Adrenal gland (tissue), 5 donors: ENCODE measurements around the gene KCNK2.

Source experiments
- POLR2A ChIP-seq, 2 donors: fragments of 450-650 bp; IDR thresholded peaks; one replicate each; pipeline ENCODE4 v1.6.1; 2017; ENCODE audit warnings: antibody characterized with exemption in 2 of 2, mild to moderate bottlenecking in 2 of 2, moderate library complexity in 1 of 2
- TF ChIP-seq, protein P1 (sequence below), 6 experiments: fragments of 450-650 bp in 4 of 6; fragments of 200-600 bp in 2 of 6; sonication (generic) in 1 of 6; IDR thresholded peaks; 1 replicate in 5 of 6; 2 replicates in 1 of 6; pipeline versions ENCODE4 v1.5.1 to v1.8.0; 2016 to 2021; ENCODE audit warnings: antibody characterized with exemption in 6 of 6, mild to moderate bottlenecking in 2 of 6, moderate library complexity in 1 of 6
- donor health status: DM: no; HTN: no; CAD: no.

DNA sequence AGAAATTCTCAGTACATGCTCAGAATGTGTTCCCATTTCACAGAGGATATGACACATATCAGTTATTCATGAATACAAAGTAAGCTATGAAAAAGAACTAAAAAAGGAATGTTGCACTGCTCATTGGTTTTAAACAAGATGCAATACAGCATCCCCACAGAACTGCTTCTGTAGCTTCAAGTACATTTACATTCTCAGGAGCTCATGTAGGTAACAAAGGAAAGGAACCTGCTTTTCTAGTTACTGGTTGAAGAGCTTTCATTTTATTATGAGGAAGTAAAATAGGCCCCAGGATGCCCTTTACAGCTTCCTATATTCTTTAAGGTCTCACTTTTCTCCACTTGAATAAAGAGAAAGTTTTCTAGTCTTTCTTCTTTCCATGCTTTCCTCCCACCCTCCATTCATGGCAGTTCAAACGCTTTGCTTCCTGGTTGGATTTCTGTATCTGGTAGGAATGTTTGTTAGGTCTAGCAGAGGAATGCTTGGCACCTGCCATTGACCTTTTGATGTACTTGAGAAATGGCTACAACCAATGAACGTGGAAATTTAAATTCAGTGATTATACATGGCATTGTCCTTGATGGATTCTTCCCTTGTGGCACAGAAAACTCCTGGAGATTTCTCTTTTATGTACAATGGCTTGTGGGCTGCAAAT lies 27.1 kb upstream of the KCNK2 start:
- no peak for TF ChIP-seq POLR2A (IDR thresholded peaks at IDR 0.05)
- TF ChIP-seq, protein P1, sequence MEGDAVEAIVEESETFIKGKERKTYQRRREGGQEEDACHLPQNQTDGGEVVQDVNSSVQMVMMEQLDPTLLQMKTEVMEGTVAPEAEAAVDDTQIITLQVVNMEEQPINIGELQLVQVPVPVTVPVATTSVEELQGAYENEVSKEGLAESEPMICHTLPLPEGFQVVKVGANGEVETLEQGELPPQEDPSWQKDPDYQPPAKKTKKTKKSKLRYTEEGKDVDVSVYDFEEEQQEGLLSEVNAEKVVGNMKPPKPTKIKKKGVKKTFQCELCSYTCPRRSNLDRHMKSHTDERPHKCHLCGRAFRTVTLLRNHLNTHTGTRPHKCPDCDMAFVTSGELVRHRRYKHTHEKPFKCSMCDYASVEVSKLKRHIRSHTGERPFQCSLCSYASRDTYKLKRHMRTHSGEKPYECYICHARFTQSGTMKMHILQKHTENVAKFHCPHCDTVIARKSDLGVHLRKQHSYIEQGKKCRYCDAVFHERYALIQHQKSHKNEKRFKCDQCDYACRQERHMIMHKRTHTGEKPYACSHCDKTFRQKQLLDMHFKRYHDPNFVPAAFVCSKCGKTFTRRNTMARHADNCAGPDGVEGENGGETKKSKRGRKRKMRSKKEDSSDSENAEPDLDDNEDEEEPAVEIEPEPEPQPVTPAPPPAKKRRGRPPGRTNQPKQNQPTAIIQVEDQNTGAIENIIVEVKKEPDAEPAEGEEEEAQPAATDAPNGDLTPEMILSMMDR (IDR thresholded peaks at IDR 0.05), result no peak
